GM15510 (cell line): Measurements from ENCODE around the gene KRT4.

Experiments used
- POLR2A ChIP-seq: IDR thresholded peaks from 3 replicates; pipeline ENCODE4 v1.6.1; 2011; ENCODE audit warnings: borderline replicate concordance; ENCODE audit not compliant: insufficient read length; ENCODE audit errors: extremely low read depth

Gene KRT4

DNA sequence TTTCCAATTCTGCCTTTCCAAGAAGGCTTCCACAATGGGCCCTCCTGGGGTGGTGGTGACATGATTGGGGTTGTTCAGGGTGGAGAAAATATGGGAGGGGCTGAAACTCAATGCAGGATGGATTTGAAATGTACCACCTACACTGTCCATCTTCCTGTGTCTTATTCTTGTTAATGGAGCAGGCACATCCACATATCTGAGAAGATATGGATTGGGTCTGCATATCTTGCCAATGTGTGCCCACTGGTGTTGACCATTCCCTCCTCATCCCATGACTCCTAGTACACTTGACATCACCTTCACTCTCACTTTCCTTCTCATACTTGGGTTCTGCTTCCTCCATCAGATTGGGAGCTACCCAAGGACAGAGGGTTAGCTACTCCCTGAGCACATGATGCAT lies 44.0 kb downstream of the KRT4 start:
- no peak for TF ChIP-seq POLR2A

DNA sequence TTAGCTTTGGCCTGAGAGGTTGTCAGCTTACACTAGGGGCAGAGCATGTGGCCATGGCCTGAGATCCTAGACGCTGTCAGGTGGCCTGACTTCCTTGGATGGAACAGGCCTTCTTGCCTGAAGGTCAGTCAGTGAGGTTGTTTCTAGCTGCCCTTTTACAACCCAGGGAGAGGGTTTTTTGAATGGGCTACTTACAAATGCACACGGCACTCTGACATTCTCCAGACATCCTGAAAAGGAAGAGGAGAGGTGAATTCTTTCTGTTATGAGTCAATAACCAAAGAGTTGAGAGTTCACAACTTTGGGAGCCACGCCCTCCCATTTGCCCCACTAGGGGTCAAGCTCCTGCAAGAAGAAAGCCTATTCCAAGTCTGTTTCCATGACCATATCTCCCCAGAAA lies 44.6 kb downstream of the KRT4 start:
- no peak for TF ChIP-seq POLR2A

DNA sequence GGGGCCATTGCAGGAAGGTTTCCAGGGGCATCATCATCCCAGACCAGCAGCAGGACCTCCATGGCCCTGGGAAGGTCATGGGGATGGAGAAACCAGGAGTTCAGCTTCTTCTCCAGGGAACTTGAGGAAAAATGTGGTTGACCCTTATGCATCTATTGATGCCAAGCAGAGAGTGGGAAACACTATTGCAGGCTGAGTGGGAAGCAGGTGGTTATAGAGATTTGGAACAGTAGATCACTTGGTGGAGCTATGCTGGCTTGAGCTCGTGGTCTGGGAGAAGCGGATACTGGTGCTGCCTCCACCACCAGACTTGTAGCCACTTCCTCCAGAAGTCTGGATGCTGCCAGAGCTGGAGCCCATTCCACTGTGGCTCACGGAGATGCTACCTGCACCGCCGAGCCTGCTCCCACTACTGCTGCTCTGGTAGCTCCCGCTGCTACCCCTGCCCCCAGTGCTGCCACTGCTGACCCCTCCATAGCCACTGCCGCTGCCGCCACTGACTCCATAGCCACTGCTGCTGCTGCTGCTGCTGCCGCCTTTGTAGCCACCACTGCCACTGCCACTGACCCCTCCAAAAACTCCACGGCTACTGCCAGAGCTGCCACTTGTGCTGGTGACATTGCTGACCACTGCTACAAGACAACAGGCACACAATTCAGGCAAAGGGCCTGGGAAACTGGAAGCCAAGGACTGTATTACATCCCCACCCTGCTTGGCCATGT lies 45.3 kb downstream of the KRT4 start:
- no peak for TF ChIP-seq POLR2A

DNA sequence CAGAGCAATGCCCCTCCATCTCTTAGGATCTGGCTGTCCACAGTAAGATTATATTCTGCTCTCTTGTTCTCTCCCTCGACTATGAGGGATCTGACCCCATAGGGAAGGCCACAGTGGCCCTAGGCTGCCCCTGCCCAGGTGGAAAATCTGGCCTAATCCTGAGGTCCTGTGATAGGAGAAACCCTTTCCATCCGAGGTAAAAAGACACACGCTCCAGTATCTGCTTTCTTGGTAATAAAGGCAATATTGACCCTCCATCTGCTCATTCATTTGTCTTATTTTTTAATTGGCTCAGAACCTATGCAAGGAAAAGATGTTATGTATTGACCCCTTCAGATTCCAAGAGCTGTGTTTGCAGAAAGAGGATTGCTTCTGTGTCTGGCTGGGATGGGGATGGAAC lies 46.5 kb downstream of the KRT4 start:
- no peak for TF ChIP-seq POLR2A

DNA sequence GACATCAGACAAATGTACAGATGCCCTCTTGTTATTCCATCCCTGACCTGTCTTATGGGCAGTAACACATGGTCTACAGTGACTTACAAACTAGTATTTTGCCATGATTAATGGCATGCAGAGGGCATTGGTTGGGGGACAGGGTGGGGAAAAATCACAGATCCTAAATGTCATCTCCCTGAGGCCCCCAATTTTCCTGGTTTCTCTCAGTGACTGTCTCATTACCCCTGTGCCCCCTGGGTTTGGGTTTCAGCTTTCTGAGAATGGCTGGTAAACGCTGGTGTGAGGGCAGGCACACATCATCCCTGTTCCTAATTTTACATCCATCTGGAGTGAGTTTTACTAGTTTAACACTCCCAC lies 46.9 kb downstream of the KRT4 start:
- no peak for TF ChIP-seq POLR2A

DNA sequence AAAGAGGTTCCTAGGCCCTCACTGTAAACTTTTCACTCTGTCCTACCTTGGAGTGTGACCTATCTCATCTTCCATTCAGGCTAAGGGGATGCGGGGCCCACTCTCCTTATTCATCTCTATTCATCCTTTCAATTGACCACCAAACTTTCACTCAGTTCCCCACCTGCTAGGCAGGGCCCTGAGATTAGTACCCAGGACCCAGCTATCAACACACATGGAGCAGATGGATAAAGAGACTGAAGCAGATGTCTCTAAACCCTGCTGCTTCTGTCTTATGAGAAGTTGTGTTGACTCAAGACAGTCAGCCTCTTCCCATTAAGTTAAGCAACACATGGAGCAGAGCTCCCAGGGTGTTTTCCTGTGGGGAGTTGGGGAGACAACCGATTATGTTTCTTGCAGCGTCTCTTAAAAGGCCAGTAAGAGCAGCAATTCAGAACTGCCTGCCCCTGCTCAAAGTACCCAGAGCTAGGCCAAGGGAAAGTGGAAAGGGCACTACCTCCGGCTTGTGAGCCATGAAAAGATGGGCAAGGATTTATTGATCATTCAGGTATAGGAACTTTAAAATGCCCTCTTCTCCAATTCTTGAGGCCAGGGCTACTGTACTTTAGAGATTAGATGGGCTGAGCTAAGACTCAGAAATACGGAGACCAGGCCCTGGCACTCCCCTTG lies 47.4 kb downstream of the KRT4 start:
- no peak for TF ChIP-seq POLR2A

DNA sequence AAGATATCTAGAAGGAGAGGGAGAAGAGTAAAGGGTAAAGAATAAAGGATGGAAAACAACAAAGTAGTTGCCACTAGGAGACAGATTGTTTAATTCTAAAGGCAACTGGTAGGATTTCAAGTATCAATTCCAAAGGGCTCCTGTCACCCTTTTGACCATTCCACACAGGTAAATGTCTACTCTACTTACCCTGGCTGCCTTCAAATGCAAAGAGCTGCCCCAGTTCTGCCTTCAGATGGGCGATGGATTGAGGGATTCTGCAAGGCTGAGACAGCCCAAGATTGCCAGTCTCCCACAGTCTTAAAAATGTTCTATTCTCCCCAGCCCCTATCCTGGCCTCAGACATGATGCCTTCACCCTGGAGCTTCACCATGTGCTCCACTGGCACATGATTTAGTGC lies 48.2 kb downstream of the KRT4 start:
- TF ChIP-seq POLR2A: no peak

DNA sequence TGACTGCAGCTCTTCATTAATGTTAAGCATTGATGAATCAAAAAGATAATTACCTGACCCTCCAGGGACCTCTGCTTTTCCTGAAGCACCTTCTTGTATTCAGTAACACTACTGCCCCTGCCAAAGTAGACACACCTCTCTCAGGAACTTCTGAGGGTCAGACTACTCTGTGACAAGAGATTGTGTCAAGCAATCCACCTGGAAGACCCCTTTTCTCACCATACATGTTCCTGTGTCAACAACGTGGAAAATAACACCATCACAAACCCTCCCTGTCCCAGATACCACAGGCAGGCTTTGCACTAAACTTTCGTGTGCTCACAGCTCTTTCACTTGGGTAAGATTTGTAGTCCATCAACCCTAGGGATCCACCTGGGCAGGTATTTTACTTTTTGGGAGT lies 49.9 kb downstream of the KRT4 start:
- no peak for TF ChIP-seq POLR2A

DNA sequence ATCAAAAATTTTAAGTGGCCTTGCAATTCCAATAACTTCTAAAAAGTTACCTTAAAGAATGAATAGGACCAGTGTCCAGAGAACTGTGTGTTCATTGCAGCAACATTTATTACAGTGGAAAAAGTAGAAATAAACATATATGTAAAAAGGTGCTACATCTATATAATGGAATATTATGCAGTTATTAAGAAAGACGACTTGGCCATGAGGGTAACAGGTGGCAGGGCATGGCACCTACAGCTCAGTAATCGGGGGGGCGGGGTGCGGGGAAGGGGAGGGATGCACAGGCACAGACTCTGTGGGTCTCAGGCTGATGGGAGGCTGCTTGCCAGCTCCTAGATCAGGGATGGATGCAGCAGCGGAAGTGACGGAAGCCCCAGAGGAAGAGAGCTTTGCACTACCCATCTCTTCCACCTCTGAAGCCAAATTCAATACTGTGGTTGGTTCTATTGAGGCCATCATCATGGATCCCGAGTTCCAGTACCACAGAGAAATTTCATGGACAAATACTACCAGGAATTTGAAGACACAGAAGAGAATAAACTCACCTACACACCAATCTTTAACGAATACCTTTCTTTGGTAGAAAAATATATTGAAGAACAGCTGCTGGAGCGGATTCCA lies 50.8 kb downstream of the KRT4 start:
- TF ChIP-seq POLR2A: no peak

DNA sequence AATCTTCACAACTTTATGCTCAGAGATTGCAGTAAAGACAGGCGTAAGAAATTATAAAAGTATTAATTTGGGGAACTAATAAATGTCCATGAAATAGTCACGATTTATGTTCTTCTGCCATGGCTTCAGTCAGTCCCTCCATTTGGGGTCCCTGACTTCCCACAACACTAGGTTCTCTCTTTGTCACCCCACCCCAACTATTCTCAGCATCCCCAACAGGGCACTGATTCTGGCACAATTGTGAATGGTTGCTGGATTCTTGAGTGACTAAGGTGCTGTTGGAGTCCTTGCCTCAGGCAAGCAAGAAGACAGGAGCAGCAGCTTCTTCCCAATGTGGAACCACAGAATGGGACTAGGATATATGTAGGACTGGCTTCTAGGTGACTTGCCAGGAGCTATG lies 52.1 kb downstream of the KRT4 start:
- no peak for TF ChIP-seq POLR2A

DNA sequence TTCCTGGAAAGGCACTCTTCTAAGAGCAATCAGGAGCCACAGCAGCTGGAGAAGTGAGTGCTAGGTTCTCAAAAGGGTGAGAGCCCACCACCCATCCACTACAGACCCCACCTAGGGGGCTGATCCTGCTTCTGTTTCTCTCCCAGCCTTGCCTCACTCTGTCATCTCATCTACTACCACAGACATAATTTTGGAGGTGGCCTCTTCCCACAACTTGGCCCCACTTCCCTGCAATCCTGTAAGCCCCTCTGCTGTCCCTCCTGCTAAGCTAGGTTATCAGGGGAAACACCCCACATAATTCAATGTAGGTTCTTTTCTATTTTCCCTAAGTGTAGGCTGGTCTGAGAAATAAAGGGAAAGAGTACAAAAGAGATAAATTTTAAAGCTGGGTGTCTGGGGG lies 53.3 kb downstream of the KRT4 start:
- TF ChIP-seq POLR2A: no peak

DNA sequence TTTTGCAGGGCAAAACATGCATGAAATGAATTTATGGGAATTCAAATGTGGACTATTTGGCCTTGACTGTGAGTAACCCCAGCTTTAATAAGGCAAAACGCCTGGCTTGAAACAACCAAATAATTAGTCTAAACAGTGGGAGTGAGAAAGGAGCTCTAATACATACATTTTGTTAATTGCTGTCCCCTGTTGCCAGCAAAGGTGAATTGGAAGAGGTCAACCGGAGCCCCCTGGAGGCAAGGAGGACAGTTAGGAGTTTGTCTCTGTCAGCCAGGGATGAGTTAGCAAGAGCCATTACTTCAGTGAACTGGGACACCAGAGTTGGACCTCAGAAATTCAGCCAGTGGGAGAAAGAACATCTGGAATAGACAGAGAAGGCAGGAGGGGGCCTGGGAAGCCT lies 54.2 kb downstream of the KRT4 start:
- TF ChIP-seq POLR2A: no peak

DNA sequence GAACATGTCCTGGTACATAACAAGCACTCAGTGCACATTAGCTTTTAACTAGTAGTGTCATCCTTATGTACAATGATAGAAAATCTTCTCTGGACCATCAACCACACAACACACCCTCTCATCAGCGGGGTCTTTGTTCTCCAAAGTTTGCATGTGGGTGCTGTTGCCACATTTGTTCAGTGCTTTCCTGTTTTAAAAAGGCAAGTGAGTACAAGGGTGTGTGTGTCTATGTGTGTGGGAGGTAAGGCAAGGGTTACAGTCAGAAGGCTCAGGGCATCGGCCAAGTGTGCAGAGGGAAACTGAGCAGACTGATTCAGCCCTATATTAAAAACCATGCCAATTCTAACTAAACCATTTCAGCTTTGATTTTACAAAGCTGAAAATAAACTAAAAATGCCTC lies 54.7 kb downstream of the KRT4 start:
- no peak for TF ChIP-seq POLR2A

DNA sequence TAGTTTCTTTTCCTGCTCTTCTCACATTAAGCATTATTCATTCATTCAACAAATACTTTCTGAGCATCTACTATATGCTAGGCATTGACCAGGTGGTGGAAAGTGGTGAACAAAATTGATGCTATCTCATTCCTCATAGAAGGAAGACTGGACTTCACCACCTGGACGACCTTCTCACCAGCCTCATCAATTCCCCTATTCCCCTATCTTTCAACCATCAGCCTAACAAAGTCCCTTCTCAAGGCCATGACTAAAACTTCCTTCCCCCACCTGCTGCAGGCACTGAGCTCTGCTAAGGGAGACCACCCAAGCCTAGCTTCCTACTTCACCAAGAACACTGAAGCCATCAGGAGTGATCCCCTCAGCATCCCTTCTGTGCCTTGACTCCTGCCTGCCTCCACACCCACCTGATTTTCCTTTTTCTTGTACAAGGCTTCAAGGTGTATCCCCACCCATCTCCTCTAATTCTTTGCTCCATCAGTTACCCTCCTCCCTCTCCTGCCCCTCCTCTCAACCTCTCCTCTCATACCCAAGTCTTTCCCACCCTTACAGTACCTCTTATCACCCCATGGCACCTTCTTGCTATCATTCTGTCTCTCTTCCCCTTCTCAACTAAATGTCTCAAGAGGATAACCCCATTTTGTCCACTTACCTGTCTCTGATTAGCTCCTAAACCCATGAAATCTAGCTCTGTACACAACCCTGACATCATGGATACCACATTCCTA lies 56.3 kb downstream of the KRT4 start:
- TF ChIP-seq POLR2A: no peak
